ENCODE data around the gene FBP2. TPM values are rescaled to one million over a fixed set of nuclear protein-coding genes. Genes with fewer than 3 reads are reported as not detected.
"Not testable (repeated sequence)": the region's sequence is repeated elsewhere in the genome, so short reads cannot be mapped to it uniquely, and the experiment has no call there.

FBP2 gene
- total RNA-seq, 4 donors from 2014 or later = 0.38 TPM; not detected in 3

DNA sequence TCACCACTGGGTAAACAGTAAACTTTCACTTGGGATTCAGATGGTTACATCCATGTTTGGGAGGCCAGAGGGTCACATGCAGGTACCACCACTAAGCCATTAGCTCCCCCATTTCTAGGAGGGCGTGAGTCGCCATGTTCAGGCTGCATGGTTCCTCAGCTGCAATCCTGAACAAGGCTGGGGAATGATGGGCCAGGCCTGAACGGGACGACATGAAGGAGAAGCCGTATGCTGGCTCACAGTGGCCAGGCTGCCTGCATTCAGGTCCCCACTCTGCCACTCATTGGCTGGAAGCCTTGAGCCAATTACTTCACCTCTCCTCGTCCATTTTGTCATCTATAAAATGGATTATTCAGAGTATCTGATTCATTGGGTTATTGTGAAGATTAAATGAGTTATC, 9.0 kb upstream of the FBP2 start:
- Histone ChIP-seq H3K4me1 (peaks cover 0 to 7% (median 0%) of the 10 kb centered on the region in 3 donors), H3K9me3 (no peaks in the 10 kb centered on the region), H3K36me3 (no peaks in the 10 kb centered on the region), H3K4me3 (no peak overlapping the region), H3K27me3 (peaks cover 0 to 24% (median 0%) of the 10 kb centered on the region in 4 donors), H3K27ac (no peak overlapping the region)
- intact Hi-C loops (cut with DNase I) = no loop called here
- WGBS, 2 donors = 73 to 77% methylated on average over 5 to 6 of the region's 6 CpGs
- TF ChIP-seq, protein P1, sequence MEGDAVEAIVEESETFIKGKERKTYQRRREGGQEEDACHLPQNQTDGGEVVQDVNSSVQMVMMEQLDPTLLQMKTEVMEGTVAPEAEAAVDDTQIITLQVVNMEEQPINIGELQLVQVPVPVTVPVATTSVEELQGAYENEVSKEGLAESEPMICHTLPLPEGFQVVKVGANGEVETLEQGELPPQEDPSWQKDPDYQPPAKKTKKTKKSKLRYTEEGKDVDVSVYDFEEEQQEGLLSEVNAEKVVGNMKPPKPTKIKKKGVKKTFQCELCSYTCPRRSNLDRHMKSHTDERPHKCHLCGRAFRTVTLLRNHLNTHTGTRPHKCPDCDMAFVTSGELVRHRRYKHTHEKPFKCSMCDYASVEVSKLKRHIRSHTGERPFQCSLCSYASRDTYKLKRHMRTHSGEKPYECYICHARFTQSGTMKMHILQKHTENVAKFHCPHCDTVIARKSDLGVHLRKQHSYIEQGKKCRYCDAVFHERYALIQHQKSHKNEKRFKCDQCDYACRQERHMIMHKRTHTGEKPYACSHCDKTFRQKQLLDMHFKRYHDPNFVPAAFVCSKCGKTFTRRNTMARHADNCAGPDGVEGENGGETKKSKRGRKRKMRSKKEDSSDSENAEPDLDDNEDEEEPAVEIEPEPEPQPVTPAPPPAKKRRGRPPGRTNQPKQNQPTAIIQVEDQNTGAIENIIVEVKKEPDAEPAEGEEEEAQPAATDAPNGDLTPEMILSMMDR (IDR thresholded peaks at IDR 0.05) = no peak
- TF ChIP-seq POLR2A (IDR thresholded peaks at IDR 0.05) = no peak
- DNase-seq = no peak

DNA sequence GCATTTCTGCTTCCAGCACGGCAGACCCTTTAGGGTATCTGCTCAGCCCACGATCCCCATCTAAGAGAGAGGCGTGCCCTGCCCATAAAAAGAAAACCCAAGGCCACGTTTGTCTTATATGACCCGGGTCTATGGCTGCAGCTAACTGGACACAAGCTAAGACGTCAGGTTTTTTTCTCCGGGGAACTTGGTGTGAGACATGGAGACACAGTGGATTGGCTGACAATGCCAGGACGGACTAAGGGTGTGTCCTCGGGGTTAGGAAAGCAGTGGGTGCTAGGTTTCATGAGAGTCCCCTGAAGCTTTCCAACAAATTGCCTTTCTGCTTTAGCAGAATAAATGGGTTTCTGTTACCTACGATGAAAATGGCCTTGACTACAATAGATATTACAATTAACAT, 7.1 kb upstream of the FBP2 start:
- H3K36me3 ChIP-seq = no peaks in the 10 kb centered on the region
- peaks cover 0 to 7% (median 0%) of the 10 kb centered on the region in 3 donors for H3K4me1 ChIP-seq
- H3K27me3 ChIP-seq = peaks cover 0 to 9% (median 0%) of the 10 kb centered on the region in 4 donors
- no peak overlapping the region for H3K4me3 ChIP-seq
- H3K9me3 ChIP-seq = no peaks in the 10 kb centered on the region
- TF ChIP-seq POLR2A (IDR thresholded peaks at IDR 0.05) = no peak
- TF ChIP-seq, protein P1 (IDR thresholded peaks at IDR 0.05) = no peak
- 59 to 71% methylated on average over 3 to 8 of the region's 10 CpGs for WGBS, 2 donors
- intact Hi-C loops (cut with DNase I) = no loop called here
- no peak overlapping the region for H3K27ac ChIP-seq
- no peak for DNase-seq

DNA sequence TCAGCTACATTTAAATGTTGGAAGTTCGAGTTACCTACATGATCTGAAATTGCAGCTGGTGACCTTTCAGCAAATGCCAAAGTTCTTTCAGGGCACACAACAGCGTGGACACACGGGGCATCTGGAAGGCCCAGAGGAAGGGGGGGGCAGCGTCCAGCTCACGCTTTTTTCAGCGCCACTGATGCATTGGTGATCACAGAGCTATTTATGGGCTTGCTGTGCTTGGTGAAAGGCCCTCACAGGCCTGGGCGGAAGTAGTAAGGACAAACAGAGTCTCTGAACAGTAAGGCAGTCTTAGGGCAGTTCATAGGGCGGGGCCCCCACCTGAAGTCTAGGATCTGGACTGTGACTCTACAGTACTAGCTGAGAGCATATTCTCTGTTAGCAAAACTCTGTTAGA, 6.6 kb upstream of the FBP2 start:
- DNase-seq = no peak

DNA sequence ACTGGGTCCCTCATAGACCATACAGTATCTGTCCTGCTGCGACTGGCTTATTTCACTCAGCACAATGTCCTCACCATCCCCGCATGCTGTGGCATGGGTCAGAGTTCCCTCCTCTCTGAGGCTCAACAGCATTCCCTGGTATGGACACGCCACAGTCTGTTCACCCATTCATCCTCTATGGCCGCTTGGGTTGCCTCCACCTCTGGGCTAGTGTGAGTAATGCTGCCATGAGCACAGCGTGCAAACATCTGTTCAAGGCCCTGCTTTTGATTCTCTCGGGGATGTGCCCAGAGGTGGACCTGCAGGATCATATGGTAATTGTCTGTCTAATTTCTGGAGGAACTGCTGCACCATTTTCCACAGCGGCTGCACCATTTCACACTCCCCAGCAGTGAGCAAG, 5.5 kb upstream of the FBP2 start:
- no peak for DNase-seq
- TF ChIP-seq, protein P1 (IDR thresholded peaks at IDR 0.05) = no peak
- TF ChIP-seq POLR2A (IDR thresholded peaks at IDR 0.05) = no peak
- Histone ChIP-seq H3K4me3 (no peak overlapping the region), H3K9me3 (no peaks in the 10 kb centered on the region), H3K27me3 (no peaks in the 10 kb centered on the region), H3K4me1 (peaks cover 0 to 7% (median 0%) of the 10 kb centered on the region in 3 donors), H3K36me3 (no peaks in the 10 kb centered on the region), H3K27ac (no peak overlapping the region)
- intact Hi-C loops (cut with DNase I) = no loop called here
- WGBS, 2 donors = 52 to 78% methylated on average over 4 to 5 of the region's 7 CpGs

More for the DNA sequence above, 6.6 kb upstream of the FBP2 start:
- Histone ChIP-seq H3K27ac (no peak overlapping the region), H3K9me3 (no peaks in the 10 kb centered on the region), H3K4me3 (no peak overlapping the region), H3K4me1 (peaks cover 0 to 7% (median 0%) of the 10 kb centered on the region in 3 donors), H3K36me3 (no peaks in the 10 kb centered on the region), H3K27me3 (peaks cover 0 to 7% (median 0%) of the 10 kb centered on the region in 4 donors)
- WGBS, 2 donors = 71 to 97% methylated on average over 6 to 7 of the region's 8 CpGs
- no peak for TF ChIP-seq POLR2A (IDR thresholded peaks at IDR 0.05)
- TF ChIP-seq, protein P1 (IDR thresholded peaks at IDR 0.05) = no peak
- intact Hi-C loops (cut with DNase I) = no loop called here

DNA sequence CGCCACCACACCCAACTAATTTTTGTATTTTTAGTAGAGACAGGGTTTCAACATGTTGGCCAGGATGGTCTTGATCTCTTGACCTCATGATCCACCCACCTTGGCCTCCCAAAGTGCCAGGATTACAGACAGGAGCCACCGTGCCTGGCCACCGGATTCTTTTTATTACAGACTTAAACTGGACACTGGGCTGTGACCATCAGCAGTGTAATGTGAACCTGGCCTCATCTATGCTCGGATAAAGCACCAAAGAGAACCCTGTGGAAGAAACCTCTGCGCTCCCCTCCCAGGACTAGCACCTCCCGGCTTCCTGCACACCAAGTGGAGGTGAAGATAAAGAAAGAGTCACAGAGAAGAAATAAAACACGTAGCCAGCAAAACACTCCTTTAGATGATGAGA, 941 bp downstream of the FBP2 start:
- H3K36me3 ChIP-seq; H3K9me3 ChIP-seq; H3K4me1 ChIP-seq; DNase-seq; intact Hi-C loops (cut with DNase I); H3K4me3 ChIP-seq; H3K27ac ChIP-seq: not testable (repeated sequence)
- H3K27me3 ChIP-seq = peaks cover 0 to 18% (median 0%) of the 10 kb centered on the region in 4 donors
- 59 to 73% methylated on average over 5 to 7 of the region's 7 CpGs for whole genome bisulfite sequencing, 2 donors

DNA sequence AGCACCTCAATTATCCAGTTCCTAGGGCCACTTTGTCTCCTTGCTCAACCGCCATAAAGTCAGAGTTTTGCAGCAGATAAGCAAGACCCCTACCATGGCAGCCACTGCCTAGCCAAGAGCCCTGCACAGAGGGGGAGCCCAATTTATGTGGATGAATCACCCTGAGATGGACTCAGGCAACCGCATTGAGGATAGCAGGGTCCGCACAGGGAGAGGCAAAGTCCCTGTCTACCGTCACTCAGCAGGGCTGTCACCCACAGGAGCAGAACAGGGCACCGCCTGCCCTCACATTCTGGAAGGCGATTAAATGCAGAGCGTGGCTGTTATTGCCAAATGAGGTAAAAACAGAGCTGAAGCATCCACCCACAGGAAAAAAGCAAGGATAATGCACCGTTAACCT, 1.7 kb downstream of the FBP2 start:
- intact Hi-C loops (cut with DNase I) = no loop called here
- DNase-seq = no peak
- H3K9me3 ChIP-seq = no peaks in the 10 kb centered on the region
- no peaks in the 10 kb centered on the region for H3K4me1 ChIP-seq
- no peaks in the 10 kb centered on the region for H3K36me3 ChIP-seq
- no peak overlapping the region for H3K27ac ChIP-seq
- no peak overlapping the region for H3K4me3 ChIP-seq
- H3K27me3 ChIP-seq = peaks cover 0 to 18% (median 0%) of the 10 kb centered on the region in 4 donors
- TF ChIP-seq, protein P1 (IDR thresholded peaks at IDR 0.05) = no peak
- no peak for TF ChIP-seq POLR2A (IDR thresholded peaks at IDR 0.05)
- 88 to 95% methylated on average over 5 to 6 of the region's 8 CpGs for WGBS, 2 donors

DNA sequence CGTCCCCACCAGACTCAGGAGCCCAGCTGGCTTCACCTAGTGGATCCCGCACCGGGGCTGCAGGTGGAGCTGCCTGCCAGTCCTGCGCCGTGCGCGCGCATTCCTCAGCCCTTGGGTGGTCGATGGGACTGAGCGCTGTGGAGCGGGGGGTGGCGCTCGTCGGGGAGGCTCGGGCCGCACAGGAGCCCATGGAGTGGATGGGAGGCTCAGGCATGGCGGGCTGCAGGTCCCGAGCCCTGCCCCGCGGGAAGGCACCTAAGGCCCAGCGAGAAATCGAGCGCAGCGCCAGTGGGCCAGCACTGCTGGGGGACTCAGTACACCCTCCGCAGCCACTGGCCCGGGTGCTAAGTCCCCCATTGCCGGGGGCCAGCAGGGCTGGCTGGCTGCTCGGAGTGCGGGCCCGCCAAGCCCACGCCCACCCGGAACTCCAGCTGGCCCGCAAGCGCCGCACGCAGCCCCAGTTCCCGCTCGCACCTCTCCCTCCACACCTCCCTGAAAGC, 2.5 kb downstream of the FBP2 start:
- H3K36me3 ChIP-seq; DNase-seq; H3K4me1 ChIP-seq; intact Hi-C loops (cut with DNase I); H3K9me3 ChIP-seq; H3K4me3 ChIP-seq; H3K27ac ChIP-seq: not testable (repeated sequence)
- no CpG with 5 or more reads among the region's 38 CpGs for WGBS, 2 donors
- H3K27me3 ChIP-seq = peaks cover 0 to 18% (median 0%) of the 10 kb centered on the region in 4 donors

All from esophagus squamous epithelium (tissue), 5 donors.